Transverse colon (tissue), 3 donors: ENCODE data around the gene PTGES2.

Experiments
- EP300 ChIP-seq: sonication (generic); formaldehyde crosslinking; IDR thresholded peaks from one replicate; pipeline ENCODE4 v1.6.1; 2017; ENCODE audit warnings: antibody characterized with exemption, low read depth
- TF ChIP-seq, protein P1 (sequence below), 5 experiments: fragments of 200-600 bp in 3 of 5; fragments of 450-650 bp in 2 of 5; sonication (generic) in 3 of 5; IDR thresholded peaks; 1 replicate in 2 of 5; 2 replicates in 3 of 5; pipeline ENCODE4 v1.5.1; 2016 to 2017; ENCODE audit warnings: antibody characterized with exemption in 5 of 5, inconsistent platforms in 3 of 5, mild to moderate bottlenecking in 2 of 5, moderate library complexity in 1 of 5

GRCh38 chr9:128128836-128129590 is 1.5 kb upstream of the PTGES2 start:
- TF ChIP-seq, protein P1, sequence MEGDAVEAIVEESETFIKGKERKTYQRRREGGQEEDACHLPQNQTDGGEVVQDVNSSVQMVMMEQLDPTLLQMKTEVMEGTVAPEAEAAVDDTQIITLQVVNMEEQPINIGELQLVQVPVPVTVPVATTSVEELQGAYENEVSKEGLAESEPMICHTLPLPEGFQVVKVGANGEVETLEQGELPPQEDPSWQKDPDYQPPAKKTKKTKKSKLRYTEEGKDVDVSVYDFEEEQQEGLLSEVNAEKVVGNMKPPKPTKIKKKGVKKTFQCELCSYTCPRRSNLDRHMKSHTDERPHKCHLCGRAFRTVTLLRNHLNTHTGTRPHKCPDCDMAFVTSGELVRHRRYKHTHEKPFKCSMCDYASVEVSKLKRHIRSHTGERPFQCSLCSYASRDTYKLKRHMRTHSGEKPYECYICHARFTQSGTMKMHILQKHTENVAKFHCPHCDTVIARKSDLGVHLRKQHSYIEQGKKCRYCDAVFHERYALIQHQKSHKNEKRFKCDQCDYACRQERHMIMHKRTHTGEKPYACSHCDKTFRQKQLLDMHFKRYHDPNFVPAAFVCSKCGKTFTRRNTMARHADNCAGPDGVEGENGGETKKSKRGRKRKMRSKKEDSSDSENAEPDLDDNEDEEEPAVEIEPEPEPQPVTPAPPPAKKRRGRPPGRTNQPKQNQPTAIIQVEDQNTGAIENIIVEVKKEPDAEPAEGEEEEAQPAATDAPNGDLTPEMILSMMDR (IDR thresholded peaks at IDR 0.05), result no peak
- no peak for TF ChIP-seq EP300
